ENCODE results near the gene PORCN. TPM values are rescaled to one million over a fixed set of nuclear protein-coding genes. Genes with fewer than 3 reads are reported as not detected.
A peak's percentile ranks its signal among the peaks of the same experiment; 100 is the strongest.

Gene PORCN
- total and polyA plus RNA-seq, 2 of the 4 experiments (the other 2 are of a cell fraction), result 4.1 to 10.1 TPM

GRCh38 chrX:48509245-48509590 is 426 bp downstream of the PORCN start:
- Histone ChIP-seq H4K91ac (ENCODE audit: insufficient read depth, low read depth, low read length) (no peak overlapping the region), H2BK20ac (ENCODE audit: low read depth, low read length) (no peak overlapping the region), H3K23ac (ENCODE audit: low read depth, low read length) (peak overlapping the region; percentile 35; the same call in 1 of the 2 replicates), H3K4me3 (ENCODE audit: insufficient read depth, low read depth, low read length) (peak overlapping the region; percentile 96), H2AK9ac (replicated peaks; ENCODE audit: low read depth, low read length, poor library complexity) (peak overlapping the region; percentile 81), H3K14ac (replicated peaks; ENCODE audit: low read depth, low read length) (peak overlapping the region; percentile 63; the same call in 1 of the 2 replicates), H4K20me1 (ENCODE audit: insufficient read depth, low read length) (no peaks in the 10 kb centered on the region), H3K79me1 (ENCODE audit: low read depth in 1 of 2, low read length in 2 of 2) (peaks cover 6 to 12% of the 10 kb centered on the region in 2 experiments; a peak in 3 of 4 replicates), H3K9ac (ENCODE audit: low read depth, low read length) (peak overlapping the region; percentile 89), H3K9me1 (ENCODE audit: insufficient read depth, low read length) (no peaks in the 10 kb centered on the region), H3K56ac (ENCODE audit: extremely low read depth, insufficient read depth, low read length) (no peak overlapping the region), H3K36me3 (ENCODE audit: control insufficient read depth, insufficient read depth, low read length) (no peaks in the 10 kb centered on the region; the same call in 1 of the 2 replicates), H4K8ac (ENCODE audit: low read depth in 2 of 2, low read length in 2 of 2) (peak overlapping the region; percentile 67 to 91; a peak in 3 of 4 replicates), H3K9me3 (ENCODE audit: control insufficient read depth, insufficient read depth, low read length) (no peaks in the 10 kb centered on the region; the same call in 1 of the 2 replicates), H2AK5ac (ENCODE audit: low read depth, low read length) (no peak overlapping the region), H3K27me3 (ENCODE audit: control insufficient read depth, insufficient read depth, low read length) (no peaks in the 10 kb centered on the region), H3K4me2 (ENCODE audit: low read depth, low read length) (peak overlapping the region; percentile 92), H3K27ac (ENCODE audit: insufficient read depth, low read length) (peak overlapping the region; percentile 75), H3K18ac (ENCODE audit: low read depth, low read length) (no peak overlapping the region; the same call in 1 of the 2 replicates), H4K5ac (ENCODE audit: low read depth, low read length) (no peak overlapping the region), H3K4ac (ENCODE audit: low read depth, low read length) (peak overlapping the region; percentile 41), H2AFZ (replicated peaks; ENCODE audit: low read length, poor library complexity) (peak overlapping the region; percentile 94), H2BK120ac (ENCODE audit: low read depth, low read length) (no peak overlapping the region), H3K4me1 (ENCODE audit: control insufficient read depth, insufficient read depth, low read length) (no peaks in the 10 kb centered on the region), H2BK5ac (ENCODE audit: low read depth, low read length, poor library complexity, severe bottlenecking) (peak overlapping the region; percentile 33), H2BK15ac (ENCODE audit: low read depth, low read length) (no peak overlapping the region)
- 29% methylated on average over 7 of the region's 16 CpGs; no CpG with 5 or more reads in 1 of the 2 experiments for WGBS, 2 experiments (ENCODE audit: extremely low coverage in 2 of 2, insufficient read length in 1 of 2)
- dilution Hi-C loops (cut with HindIII; ENCODE audit: low sequenced_read_pairs, unreplicated experiment), result no loop called here
- ATAC-seq (ENCODE audit: low read depth) (peak; percentile 21), DNase-seq (no peak)
- TF ChIP-seq RAD21 (IDR thresholded peaks at IDR 0.05; ENCODE audit: low read length) (no peak), MAFK (IDR thresholded peaks at IDR 0.05; ENCODE audit: low read depth, low read length) (no peak), CTCF (conservative IDR thresholded peaks at IDR 0.05; ENCODE audit: low read depth, low read length) (no peak), CHD1 (IDR thresholded peaks at IDR 0.05; ENCODE audit: low read depth, low read length) (no peak), FOS (IDR thresholded peaks at IDR 0.05; ENCODE audit: low read depth, low read length) (no peak), MXI1 (IDR thresholded peaks at IDR 0.05; ENCODE audit: borderline replicate concordance, low read depth, low read length) (no peak), CEBPB (IDR thresholded peaks at IDR 0.05; ENCODE audit: low read depth, low read length) (no peak), USF2 (IDR thresholded peaks at IDR 0.05; ENCODE audit: low read depth, low read length) (no peak), NFE2L2 (IDR thresholded peaks at IDR 0.05; ENCODE audit: low read depth, low read length) (no peak), RFX5 (IDR thresholded peaks at IDR 0.05; ENCODE audit: low read depth, low read length) (no peak), MAZ (IDR thresholded peaks at IDR 0.05; ENCODE audit: borderline replicate concordance, low read depth, low read length) (no peak), ELK1 (IDR thresholded peaks at IDR 0.05; ENCODE audit: borderline replicate concordance, low read depth, low read length) (no peak), POLR2A (IDR thresholded peaks at IDR 0.05; ENCODE audit: low read depth, low read length) (no peak), BHLHE40 (IDR thresholded peaks at IDR 0.05; ENCODE audit: low read depth, low read length) (no peak), RCOR1 (IDR thresholded peaks at IDR 0.05; ENCODE audit: insufficient replicate concordance, low read length) (no peak), SMC3 (IDR thresholded peaks at IDR 0.05; ENCODE audit: low read depth, low read length) (no peak)
- in situ Hi-C loops (cut with MboI; ENCODE audit: low sequenced_read_pairs), result no loop called here
- ChIA-PET POLR2A (ENCODE audit: unreplicated experiment) (no interaction called here), CTCF (no interaction called here)
- intact Hi-C loops (cut with micrococcal nuclease), result no loop called here
- BruUV-seq (replicated peaks), result no TSS peak
